ENCODE measurements around the gene ZIC2. TPM values are rescaled to one million over a fixed set of nuclear protein-coding genes. Genes with fewer than 3 reads are reported as not detected.

ZIC2 gene
- total RNA-seq, 1 donor from 2014 or later = not detected

GRCh38 chr13:99982036-99982730 is 599 bp downstream of the ZIC2 start:
- DNase-seq (ENCODE audit: low spot score, unreplicated experiment) = no peak
- H3K27ac Mint-ChIP-seq = no peak overlapping the region
- no peaks in the 10 kb centered on the region for H3K9me3 Mint-ChIP-seq (ENCODE audit: low read depth)
- peaks cover 1% of the 10 kb centered on the region for H3K4me1 Mint-ChIP-seq (ENCODE audit: low read depth)
- no peak for TF ChIP-seq CTCF (IDR thresholded peaks at IDR 0.05; ENCODE audit: unreplicated experiment)
- H3K4me3 Mint-ChIP-seq (ENCODE audit: low read depth) = peak overlapping the region; percentile 3
- peaks cover 68% of the 10 kb centered on the region for H3K27me3 Mint-ChIP-seq
- H3K36me3 Mint-ChIP-seq (ENCODE audit: insufficient read depth) = no peaks in the 10 kb centered on the region

- TF ChIP-seq CTCF (IDR thresholded peaks at IDR 0.05; ENCODE audit: unreplicated experiment) = no peak
- Mint-ChIP-seq H3K9me3 (ENCODE audit: low read depth) (no peaks in the 10 kb centered on the region), H3K4me3 (ENCODE audit: low read depth) (peak overlapping the region; percentile 3), H3K27ac (no peak overlapping the region), H3K4me1 (ENCODE audit: low read depth) (peaks cover 1% of the 10 kb centered on the region), H3K27me3 (peaks cover 68% of the 10 kb centered on the region), H3K36me3 (ENCODE audit: insufficient read depth) (no peaks in the 10 kb centered on the region)
- DNase-seq (ENCODE audit: low spot score, unreplicated experiment) = no peak
Measured at GRCh38 chr13:99982731-99983498, 1.3 kb downstream of the ZIC2 start.

- H3K36me3 Mint-ChIP-seq (ENCODE audit: insufficient read depth) = no peaks in the 10 kb centered on the region
Measured at GRCh38 chr13:99983499-99984401, 2.2 kb downstream of the ZIC2 start.

GRCh38 chr13:99984461-99985240 is 3.1 kb downstream of the ZIC2 start:
- no peak for TF ChIP-seq CTCF (IDR thresholded peaks at IDR 0.05; ENCODE audit: unreplicated experiment)
- peaks cover 68% of the 10 kb centered on the region for H3K27me3 Mint-ChIP-seq
- no peaks in the 10 kb centered on the region for H3K36me3 Mint-ChIP-seq (ENCODE audit: insufficient read depth)
- peak overlapping the region; percentile 59 for H3K27ac Mint-ChIP-seq
- no peaks in the 10 kb centered on the region for H3K9me3 Mint-ChIP-seq (ENCODE audit: low read depth)
- peak; percentile 15 for DNase-seq (ENCODE audit: low spot score, unreplicated experiment)
- H3K4me1 Mint-ChIP-seq (ENCODE audit: low read depth) = peaks cover 1% of the 10 kb centered on the region
- no peak overlapping the region for H3K4me3 Mint-ChIP-seq (ENCODE audit: low read depth)

More at GRCh38 chr13:99983499-99984401, 2.2 kb downstream of the ZIC2 start:
- peaks cover 68% of the 10 kb centered on the region for H3K27me3 Mint-ChIP-seq
- H3K9me3 Mint-ChIP-seq (ENCODE audit: low read depth) = no peaks in the 10 kb centered on the region
- DNase-seq (ENCODE audit: low spot score, unreplicated experiment) = no peak
- H3K4me1 Mint-ChIP-seq (ENCODE audit: low read depth) = peaks cover 1% of the 10 kb centered on the region
- no peak overlapping the region for H3K4me3 Mint-ChIP-seq (ENCODE audit: low read depth)
- TF ChIP-seq CTCF (IDR thresholded peaks at IDR 0.05; ENCODE audit: unreplicated experiment) = no peak
- H3K27ac Mint-ChIP-seq = peak overlapping the region; percentile 29

Data from progenitor cell of endocrine pancreas (in vitro differentiated cells).